ENCODE data around the gene BCL2.

BCL2 gene

DNA sequence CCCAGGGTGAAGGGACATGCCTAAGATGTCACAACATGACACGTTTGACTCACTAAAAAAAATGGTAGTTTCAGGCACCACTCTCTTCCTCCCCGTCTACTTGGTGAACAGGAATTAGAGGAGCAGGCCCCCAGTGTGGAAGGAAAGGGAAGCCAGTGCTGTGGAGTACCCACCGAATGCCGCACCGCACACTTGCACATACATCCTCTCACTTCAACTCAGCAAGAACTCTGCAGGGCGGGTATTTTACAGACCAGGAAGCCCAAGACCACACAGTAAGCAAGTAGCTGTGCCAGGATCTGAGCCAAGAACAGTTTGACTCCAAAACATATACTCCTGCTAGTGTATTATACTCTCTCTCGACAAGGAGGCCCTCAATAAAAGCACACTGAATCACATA, 69.8 kb downstream of the BCL2 start:
- TF ChIP-seq Cebpa-rat (IDR thresholded peaks at IDR 0.05) = no peak
- Histone ChIP-seq H3K4me3 (no peak overlapping the region), H3K27me3 (no peaks in the 10 kb centered on the region), H3K9me3 (replicated peaks in 1 of 11) (peaks cover 0 to 79% (median 58%) of the 10 kb centered on the region in 11 experiments; a peak in 18 of 22 replicates), H3K4me2 (no peak overlapping the region), H4K20me1 (peaks cover 0 to 5% (median 0%) of the 10 kb centered on the region in 11 experiments; a peak in 3 of 22 replicates), H3K27ac (no peak overlapping the region), H3K36me3 (peaks cover 0 to 94% (median 83%) of the 10 kb centered on the region in 11 experiments; a peak in 19 of 22 replicates), H3K4me1 (peaks cover 0 to 22% (median 14%) of the 10 kb centered on the region in 10 experiments; a peak in 14 of 20 replicates), H3K9ac (no peak overlapping the region)

DNA sequence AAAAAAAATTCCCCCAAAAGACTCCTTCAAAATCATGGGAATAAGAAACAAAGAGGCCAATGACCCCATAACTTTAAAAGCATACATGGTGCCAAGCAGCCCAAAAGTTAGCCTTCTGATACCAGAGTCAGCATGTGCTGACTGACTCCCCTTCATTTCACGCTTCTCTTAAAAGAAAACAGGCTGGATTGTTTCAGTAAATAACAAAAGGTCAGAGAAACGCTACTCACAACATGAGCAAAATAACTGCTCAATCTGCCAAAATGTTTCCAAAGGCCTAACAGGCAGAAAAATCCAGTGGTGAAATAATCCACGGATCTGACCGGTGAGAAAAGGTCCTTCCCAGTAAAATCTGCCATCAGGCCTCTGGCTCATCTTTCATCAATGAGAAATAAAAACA, 71.6 kb downstream of the BCL2 start:
- no peak for TF ChIP-seq Cebpa-rat (IDR thresholded peaks at IDR 0.05)
- Histone ChIP-seq H3K4me2 (no peak overlapping the region), H3K9me3 (replicated peaks in 1 of 11) (peaks cover 0 to 67% (median 42%) of the 10 kb centered on the region in 11 experiments; a peak in 18 of 22 replicates), H3K4me3 (no peak overlapping the region), H3K9ac (no peak overlapping the region), H3K27me3 (no peaks in the 10 kb centered on the region), H3K36me3 (peaks cover 0 to 91% (median 75%) of the 10 kb centered on the region in 11 experiments; a peak in 19 of 22 replicates), H3K4me1 (peaks cover 0 to 22% (median 13%) of the 10 kb centered on the region in 10 experiments; a peak in 10 of 20 replicates), H3K27ac (no peak overlapping the region), H4K20me1 (peaks cover 0 to 10% (median 0%) of the 10 kb centered on the region in 11 experiments; a peak in 2 of 22 replicates)

DNA sequence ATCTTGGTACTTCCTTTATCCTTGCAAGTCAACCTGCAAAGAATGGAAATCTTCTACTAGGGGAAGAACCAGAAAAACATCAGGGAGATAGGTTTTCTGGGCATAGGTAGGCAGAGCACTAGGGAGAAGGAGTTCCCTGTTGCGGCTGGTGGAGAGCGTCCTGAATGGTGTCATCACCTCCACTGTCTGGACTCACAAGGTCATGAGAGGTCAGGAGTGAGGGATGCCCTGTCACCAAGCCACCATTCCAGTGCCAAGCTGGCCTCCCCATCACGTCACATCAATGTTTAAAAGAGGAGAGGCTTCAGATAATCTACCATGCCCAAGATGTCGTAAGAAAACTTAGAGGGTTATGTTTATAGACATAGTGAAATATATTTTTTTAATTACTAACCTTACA, 72.1 kb downstream of the BCL2 start:
- H3K9ac ChIP-seq = no peak overlapping the region
- no peaks in the 10 kb centered on the region for H3K27me3 ChIP-seq
- peaks cover 0 to 13% (median 0%) of the 10 kb centered on the region in 11 experiments; a peak in 5 of 22 replicates for H4K20me1 ChIP-seq
- H3K27ac ChIP-seq = no peak overlapping the region
- H3K4me2 ChIP-seq = no peak overlapping the region
- H3K9me3 ChIP-seq (replicated peaks in 1 of 11) = peaks cover 0 to 63% (median 38%) of the 10 kb centered on the region in 11 experiments; a peak in 18 of 22 replicates
- no peak for TF ChIP-seq Cebpa-rat (IDR thresholded peaks at IDR 0.05)
- peaks cover 0 to 22% (median 13%) of the 10 kb centered on the region in 10 experiments; a peak in 8 of 20 replicates for H3K4me1 ChIP-seq
- peaks cover 0 to 91% (median 75%) of the 10 kb centered on the region in 11 experiments; a peak in 19 of 22 replicates for H3K36me3 ChIP-seq
- H3K4me3 ChIP-seq = no peak overlapping the region

DNA sequence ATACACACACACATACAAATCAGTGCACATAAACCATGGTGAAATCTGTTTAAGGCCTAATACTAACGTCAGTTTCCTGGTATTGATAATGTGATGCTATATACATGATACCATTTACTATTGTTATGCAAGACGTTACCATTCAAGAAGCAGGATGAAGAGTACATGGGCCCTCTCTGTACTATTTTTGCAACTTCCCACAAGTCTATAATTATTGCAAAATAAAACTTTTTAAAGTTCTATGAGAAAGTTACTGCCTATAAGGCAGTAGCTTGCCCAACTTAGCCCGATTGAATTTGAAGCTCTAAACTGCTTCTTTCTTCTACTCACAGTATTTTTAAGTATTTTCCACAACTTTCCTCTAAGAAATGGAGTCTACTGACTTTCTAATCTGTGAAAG, 74.0 kb downstream of the BCL2 start:
- H3K27ac ChIP-seq = no peak overlapping the region
- H3K9ac ChIP-seq = no peak overlapping the region
- peaks cover 0 to 22% (median 13%) of the 10 kb centered on the region in 10 experiments; a peak in 8 of 20 replicates for H3K4me1 ChIP-seq
- peaks cover 0 to 60% (median 27%) of the 10 kb centered on the region in 11 experiments; a peak in 18 of 22 replicates for H3K9me3 ChIP-seq (replicated peaks in 1 of 11)
- H3K4me3 ChIP-seq = no peak overlapping the region
- peaks cover 0 to 97% (median 81%) of the 10 kb centered on the region in 11 experiments; a peak in 19 of 22 replicates for H3K36me3 ChIP-seq
- H4K20me1 ChIP-seq = peaks cover 0 to 21% (median 0%) of the 10 kb centered on the region in 11 experiments; a peak in 5 of 22 replicates
- no peak overlapping the region for H3K4me2 ChIP-seq
- TF ChIP-seq Cebpa-rat (IDR thresholded peaks at IDR 0.05) = no peak
- no peaks in the 10 kb centered on the region for H3K27me3 ChIP-seq

DNA sequence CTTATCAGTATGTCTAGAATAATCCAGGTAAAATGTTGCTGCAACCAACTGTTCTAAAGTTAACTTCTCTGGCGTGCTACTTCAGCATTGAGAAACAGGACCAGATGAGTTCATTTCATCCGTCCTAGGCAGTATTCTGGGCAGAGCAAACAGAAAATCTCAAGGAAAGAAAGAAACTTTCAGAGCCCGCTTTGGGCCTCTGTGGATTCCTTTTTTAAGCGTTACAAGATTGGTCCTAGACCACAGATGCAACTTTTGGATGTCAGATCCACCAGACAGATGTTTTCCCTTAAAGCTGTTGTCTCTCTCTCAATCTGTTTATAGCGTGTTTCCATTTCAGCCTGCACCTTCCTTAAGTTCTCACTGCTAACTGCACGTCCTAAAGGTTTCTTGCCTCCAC, 75.0 kb downstream of the BCL2 start:
- Histone ChIP-seq H3K27ac (no peak overlapping the region), H3K4me1 (peaks cover 0 to 22% (median 13%) of the 10 kb centered on the region in 10 experiments; a peak in 8 of 20 replicates), H3K4me3 (no peak overlapping the region), H4K20me1 (peaks cover 0 to 21% (median 0%) of the 10 kb centered on the region in 11 experiments; a peak in 4 of 22 replicates), H3K4me2 (no peak overlapping the region), H3K36me3 (peaks cover 0 to 97% (median 82%) of the 10 kb centered on the region in 11 experiments; a peak in 19 of 22 replicates), H3K9me3 (replicated peaks in 1 of 11) (peaks cover 0 to 60% (median 27%) of the 10 kb centered on the region in 11 experiments; a peak in 18 of 22 replicates), H3K27me3 (no peaks in the 10 kb centered on the region), H3K9ac (no peak overlapping the region)
- no peak for TF ChIP-seq Cebpa-rat (IDR thresholded peaks at IDR 0.05)

DNA sequence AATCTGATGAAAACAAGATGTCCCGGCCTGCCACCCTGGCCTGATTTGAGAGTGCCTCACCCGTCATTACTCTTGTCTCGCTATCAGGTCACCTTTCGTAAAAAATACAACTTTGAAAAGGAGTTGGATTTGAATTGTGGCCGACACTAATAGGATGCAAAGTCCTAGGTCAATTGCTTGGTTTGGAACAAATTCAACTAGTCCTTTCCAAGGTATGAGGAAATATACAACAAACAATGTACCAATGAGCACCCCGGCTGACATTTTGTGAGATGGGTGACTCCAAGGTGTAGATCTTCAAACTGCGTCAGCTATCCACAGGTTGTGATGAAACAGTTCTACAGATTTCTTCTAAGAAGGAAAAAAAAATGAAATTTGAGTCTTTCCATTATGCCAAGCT, 77.8 kb downstream of the BCL2 start:
- H3K27ac ChIP-seq = no peak overlapping the region
- no peak overlapping the region for H3K4me2 ChIP-seq
- H3K27me3 ChIP-seq = no peaks in the 10 kb centered on the region
- H3K9ac ChIP-seq = no peak overlapping the region
- peaks cover 0 to 98% (median 88%) of the 10 kb centered on the region in 11 experiments; a peak in 19 of 22 replicates for H3K36me3 ChIP-seq
- peaks cover 0 to 21% (median 0%) of the 10 kb centered on the region in 11 experiments; a peak in 4 of 22 replicates for H4K20me1 ChIP-seq
- no peak overlapping the region for H3K4me3 ChIP-seq
- peaks cover 0 to 21% (median 12%) of the 10 kb centered on the region in 10 experiments; a peak in 13 of 20 replicates for H3K4me1 ChIP-seq
- no peak for TF ChIP-seq Cebpa-rat (IDR thresholded peaks at IDR 0.05)
- H3K9me3 ChIP-seq (replicated peaks in 1 of 11) = peaks cover 0 to 62% (median 28%) of the 10 kb centered on the region in 11 experiments; a peak in 19 of 22 replicates

DNA sequence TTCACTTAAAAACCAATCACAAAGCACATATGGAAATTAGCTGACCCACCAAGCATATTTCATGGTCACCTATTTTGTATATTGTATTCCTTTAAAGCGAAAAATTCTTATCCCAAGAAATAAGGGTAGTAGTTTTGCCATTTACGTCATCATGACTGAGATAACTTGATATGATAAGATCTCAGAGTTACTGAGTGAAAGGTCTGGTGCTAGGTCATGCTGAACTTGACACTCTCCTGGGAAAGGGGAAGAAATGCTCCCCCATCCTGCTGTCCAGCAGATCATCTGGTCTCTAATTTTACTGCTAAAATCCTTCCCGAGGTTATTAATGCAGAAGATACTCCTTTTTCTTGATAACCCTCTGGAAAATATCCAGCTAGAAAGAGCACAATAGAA, 78.3 kb downstream of the BCL2 start:
- Histone ChIP-seq H3K4me3 (no peak overlapping the region), H3K9ac (no peak overlapping the region), H3K27me3 (no peaks in the 10 kb centered on the region), H3K27ac (no peak overlapping the region), H3K36me3 (peaks cover 0 to 98% (median 88%) of the 10 kb centered on the region in 11 experiments; a peak in 19 of 22 replicates), H3K4me2 (no peak overlapping the region), H4K20me1 (peaks cover 0 to 21% (median 0%) of the 10 kb centered on the region in 11 experiments; a peak in 4 of 22 replicates), H3K9me3 (replicated peaks in 1 of 11) (peaks cover 0 to 62% (median 29%) of the 10 kb centered on the region in 11 experiments; a peak in 19 of 22 replicates), H3K4me1 (peaks cover 3 to 24% (median 9%) of the 10 kb centered on the region in 10 experiments; a peak in 15 of 20 replicates)
- no peak for TF ChIP-seq Cebpa-rat (IDR thresholded peaks at IDR 0.05)

DNA sequence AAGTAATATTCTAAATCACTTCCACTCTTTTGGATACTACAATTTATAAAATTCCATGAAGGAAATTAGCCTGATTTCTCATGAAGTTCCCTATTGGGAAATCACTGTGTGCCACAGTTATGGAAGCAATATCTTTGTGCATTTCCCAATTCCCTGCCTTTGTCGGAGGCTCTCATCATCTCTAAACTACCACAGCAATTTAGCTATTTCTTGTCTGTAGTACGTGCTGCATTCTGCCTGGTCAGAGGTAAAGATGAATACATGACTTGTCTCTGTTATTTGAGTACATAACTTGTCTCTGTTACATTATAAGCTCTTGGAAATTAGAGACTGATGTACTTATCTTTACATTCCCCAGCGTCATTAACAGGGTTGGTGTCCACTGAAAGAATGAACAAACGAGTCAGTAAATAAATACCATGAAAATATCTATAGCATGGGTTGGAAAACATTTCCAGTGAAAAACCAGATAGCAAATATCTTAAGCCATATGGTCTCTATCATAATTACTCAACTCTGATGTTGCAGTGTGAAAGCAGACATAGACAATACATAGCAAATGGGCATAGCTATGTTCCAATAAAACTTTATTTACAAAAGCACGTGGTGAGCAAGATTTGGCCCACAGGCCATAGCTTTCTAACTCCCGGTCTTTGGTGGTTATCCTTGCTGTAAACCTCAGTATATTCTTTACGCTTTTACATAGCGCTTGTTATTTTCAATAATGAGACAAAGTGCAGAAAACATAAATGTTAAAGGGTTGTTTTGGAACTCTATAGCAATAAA, 78.8 kb downstream of the BCL2 start:
- Histone ChIP-seq H4K20me1 (peaks cover 0 to 21% (median 0%) of the 10 kb centered on the region in 11 experiments; a peak in 4 of 22 replicates), H3K4me2 (no peak overlapping the region), H3K9ac (no peak overlapping the region), H3K27ac (no peak overlapping the region), H3K27me3 (no peaks in the 10 kb centered on the region), H3K36me3 (peaks cover 0 to 98% (median 88%) of the 10 kb centered on the region in 11 experiments; a peak in 19 of 22 replicates), H3K9me3 (replicated peaks in 1 of 11) (peaks cover 0 to 62% (median 32%) of the 10 kb centered on the region in 11 experiments; a peak in 19 of 22 replicates), H3K4me3 (no peak overlapping the region), H3K4me1 (peaks cover 0 to 29% (median 7%) of the 10 kb centered on the region in 10 experiments; a peak in 13 of 20 replicates)
- TF ChIP-seq Cebpa-rat (IDR thresholded peaks at IDR 0.05) = no peak

DNA sequence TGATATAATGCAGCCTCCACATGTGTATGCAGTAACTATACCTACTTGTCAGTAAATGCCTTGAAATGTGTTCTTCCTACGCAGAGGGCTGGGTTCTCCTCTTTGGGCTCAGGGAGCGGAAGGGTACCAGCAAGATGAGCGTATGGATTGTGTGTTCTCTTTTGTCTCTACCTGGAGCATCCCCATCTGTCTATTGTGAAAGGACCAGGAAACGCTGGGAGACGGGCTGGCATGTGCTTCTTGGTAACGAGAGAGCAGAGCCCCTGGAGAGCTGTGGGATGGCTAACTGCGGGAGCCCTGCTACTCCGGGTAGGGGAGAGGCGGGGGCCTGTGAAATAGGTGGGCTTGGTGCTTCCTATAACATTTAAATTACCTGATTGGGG, 80.9 kb downstream of the BCL2 start:
- peaks cover 0 to 94% (median 86%) of the 10 kb centered on the region in 11 experiments; a peak in 19 of 22 replicates for H3K36me3 ChIP-seq
- no peak overlapping the region for H3K4me2 ChIP-seq
- no peak overlapping the region for H3K9ac ChIP-seq
- no peaks in the 10 kb centered on the region for H3K27me3 ChIP-seq
- peaks cover 0 to 18% (median 0%) of the 10 kb centered on the region in 11 experiments; a peak in 3 of 22 replicates for H4K20me1 ChIP-seq
- H3K4me1 ChIP-seq = peaks cover 0 to 43% (median 10%) of the 10 kb centered on the region in 10 experiments; a peak in 12 of 20 replicates
- H3K9me3 ChIP-seq (replicated peaks in 1 of 11) = peaks cover 5 to 70% (median 37%) of the 10 kb centered on the region in 11 experiments; a peak in 20 of 22 replicates
- no peak overlapping the region for H3K4me3 ChIP-seq
- no peak overlapping the region for H3K27ac ChIP-seq
- TF ChIP-seq Cebpa-rat (IDR thresholded peaks at IDR 0.05) = no peak
